Osteocyte (in vitro differentiated cells): ENCODE data around the gene CRYBG1. TPM values are rescaled to one million over a fixed set of nuclear protein-coding genes. Genes with fewer than 3 reads are reported as not detected.

Source experiments
- DNase-seq: peaks from one replicate; pipeline ENCODE4 v3.0.0; 2021; ENCODE audit warnings: mixed read lengths; ENCODE audit not compliant: unreplicated experiment; ENCODE audit errors: extremely low spot score
- H3K27ac Mint-ChIP-seq: one replicate; pipeline ENCODE4 v1.8.0; 2021; ENCODE audit warnings: mild to moderate bottlenecking, mixed read lengths; ENCODE audit not compliant: unreplicated experiment
- H3K27me3 Mint-ChIP-seq: one replicate; pipeline ENCODE4 v1.8.0; 2021; ENCODE audit warnings: mixed read lengths; ENCODE audit not compliant: unreplicated experiment
- H3K36me3 Mint-ChIP-seq: one replicate; pipeline ENCODE4 v1.8.0; 2021; ENCODE audit warnings: mixed read lengths; ENCODE audit not compliant: unreplicated experiment
- H3K4me1 Mint-ChIP-seq: one replicate; pipeline ENCODE4 v1.8.0; 2021; ENCODE audit warnings: mixed read lengths; ENCODE audit not compliant: unreplicated experiment
- H3K4me3 Mint-ChIP-seq: one replicate; pipeline ENCODE4 v1.8.0; 2021; ENCODE audit warnings: mild to moderate bottlenecking, moderate library complexity, mixed read lengths; ENCODE audit not compliant: unreplicated experiment
- H3K9me3 Mint-ChIP-seq: one replicate; pipeline ENCODE4 v1.8.0; 2021; ENCODE audit warnings: mixed read lengths; ENCODE audit not compliant: unreplicated experiment
- total RNA-seq: library from RNA; stranded (reverse); gene quantifications from 2 replicates; pipeline ENCODE4 v1.2.1, GENCODE V29; 2021
- TF ChIP-seq, protein P1 (sequence below): fragments of 200-600 bp; sonication (generic); IDR thresholded peaks from 2 replicates; pipeline ENCODE4 v1.5.0; 2021; ENCODE audit warnings: antibody characterized with exemption, mild to moderate bottlenecking, moderate library complexity

The CRYBG1 gene
- total RNA-seq, 1 donor from 2014 or later: 2.4 TPM

DNA sequence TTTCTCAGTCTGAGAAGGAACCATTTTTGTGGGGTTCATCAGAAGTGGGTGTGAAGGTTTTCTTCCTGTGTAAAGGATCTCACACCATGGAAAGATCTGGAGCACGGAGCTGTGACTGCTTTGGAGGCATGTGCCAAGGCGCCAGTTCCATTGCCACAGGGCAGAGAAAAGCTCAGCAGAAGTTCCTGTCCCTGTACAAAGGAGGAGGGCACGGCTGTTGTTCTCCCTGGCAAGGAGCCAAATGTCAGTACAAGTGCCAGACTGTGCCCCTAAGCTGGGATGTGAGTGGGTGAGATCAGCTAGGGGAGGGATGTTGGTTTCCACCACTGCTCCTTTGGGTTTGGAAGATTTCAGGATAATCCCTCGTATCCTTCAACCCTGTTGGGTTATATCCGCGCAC lies 117.3 kb downstream of the CRYBG1 start:
- H3K27ac Mint-ChIP-seq: no peak overlapping the region
- H3K9me3 Mint-ChIP-seq: no peaks in the 10 kb centered on the region
- H3K27me3 Mint-ChIP-seq: peaks cover 13% of the 10 kb centered on the region
- no peak overlapping the region for H3K4me3 Mint-ChIP-seq
- TF ChIP-seq, protein P1, sequence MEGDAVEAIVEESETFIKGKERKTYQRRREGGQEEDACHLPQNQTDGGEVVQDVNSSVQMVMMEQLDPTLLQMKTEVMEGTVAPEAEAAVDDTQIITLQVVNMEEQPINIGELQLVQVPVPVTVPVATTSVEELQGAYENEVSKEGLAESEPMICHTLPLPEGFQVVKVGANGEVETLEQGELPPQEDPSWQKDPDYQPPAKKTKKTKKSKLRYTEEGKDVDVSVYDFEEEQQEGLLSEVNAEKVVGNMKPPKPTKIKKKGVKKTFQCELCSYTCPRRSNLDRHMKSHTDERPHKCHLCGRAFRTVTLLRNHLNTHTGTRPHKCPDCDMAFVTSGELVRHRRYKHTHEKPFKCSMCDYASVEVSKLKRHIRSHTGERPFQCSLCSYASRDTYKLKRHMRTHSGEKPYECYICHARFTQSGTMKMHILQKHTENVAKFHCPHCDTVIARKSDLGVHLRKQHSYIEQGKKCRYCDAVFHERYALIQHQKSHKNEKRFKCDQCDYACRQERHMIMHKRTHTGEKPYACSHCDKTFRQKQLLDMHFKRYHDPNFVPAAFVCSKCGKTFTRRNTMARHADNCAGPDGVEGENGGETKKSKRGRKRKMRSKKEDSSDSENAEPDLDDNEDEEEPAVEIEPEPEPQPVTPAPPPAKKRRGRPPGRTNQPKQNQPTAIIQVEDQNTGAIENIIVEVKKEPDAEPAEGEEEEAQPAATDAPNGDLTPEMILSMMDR: no peak
- no peak for DNase-seq
- no peaks in the 10 kb centered on the region for H3K36me3 Mint-ChIP-seq
- no peaks in the 10 kb centered on the region for H3K4me1 Mint-ChIP-seq

DNA sequence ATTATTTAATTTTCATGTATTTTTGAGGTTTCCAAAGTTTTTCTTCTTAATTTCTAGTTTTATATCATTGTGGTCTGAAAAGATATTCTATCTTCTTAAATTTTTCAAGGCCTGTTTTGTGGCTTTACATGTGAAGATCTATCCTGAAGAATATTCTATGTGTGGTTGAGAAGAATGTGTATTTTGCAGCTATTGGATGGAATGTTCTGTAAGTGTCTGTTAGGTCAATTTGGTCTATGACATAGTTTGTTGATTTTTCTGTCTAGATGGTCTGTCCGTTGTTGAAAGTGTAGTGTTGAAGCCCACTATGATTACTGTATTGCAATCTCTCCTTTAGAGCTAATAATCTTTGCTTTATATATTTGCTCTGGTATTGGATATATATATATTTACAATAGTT lies 125.7 kb downstream of the CRYBG1 start:
- Mint-ChIP-seq H3K27me3 (peaks cover 41% of the 10 kb centered on the region), H3K4me1 (peaks cover 6% of the 10 kb centered on the region), H3K4me3 (no peak overlapping the region), H3K27ac (no peak overlapping the region), H3K36me3 (no peaks in the 10 kb centered on the region), H3K9me3 (peaks cover 9% of the 10 kb centered on the region)
- TF ChIP-seq, protein P1: no peak
- no peak for DNase-seq

DNA sequence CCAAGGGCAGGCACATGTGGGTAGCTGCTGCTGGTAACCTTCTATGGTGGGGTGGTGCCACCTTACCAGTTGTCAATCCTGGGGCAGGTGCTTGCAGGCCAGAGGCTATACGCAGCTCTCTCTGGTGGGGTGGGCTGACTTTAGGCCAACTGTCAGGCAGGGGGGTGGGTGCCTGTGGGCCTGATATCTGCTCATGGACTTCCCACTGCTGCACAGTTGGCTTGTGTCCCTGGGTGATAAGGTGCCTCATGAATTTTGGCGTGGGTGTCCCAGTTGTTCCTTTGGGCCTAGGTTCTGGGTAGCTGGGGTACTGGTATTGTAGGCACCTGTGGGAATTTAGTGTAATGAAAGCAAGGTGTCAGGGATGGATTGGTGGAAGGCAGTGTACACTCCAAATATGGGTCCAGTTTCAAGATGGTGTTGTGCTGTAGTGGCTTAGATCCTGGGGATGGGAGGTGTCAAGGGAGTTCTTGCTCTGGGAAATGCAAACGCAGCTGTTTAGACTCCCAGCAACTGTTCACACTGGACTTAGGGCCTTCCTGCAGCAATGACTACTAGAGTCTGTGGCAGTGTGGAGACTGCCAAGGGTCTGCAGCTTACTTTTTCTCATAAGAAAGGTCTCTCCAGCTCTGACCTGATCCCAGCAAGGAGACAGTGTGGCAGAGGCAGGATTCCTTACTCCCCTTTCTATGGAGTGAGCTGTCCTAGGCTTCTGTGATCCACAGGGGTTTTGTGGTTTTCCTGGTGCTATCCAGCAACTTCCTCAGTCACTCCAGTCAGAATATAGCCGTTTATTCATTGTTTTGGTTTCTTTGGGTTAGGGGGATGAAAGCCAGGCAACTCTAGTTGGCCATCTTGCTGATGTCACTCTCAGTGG lies 128.2 kb downstream of the CRYBG1 start:
- Mint-ChIP-seq H3K27me3 (peaks cover 49% of the 10 kb centered on the region), H3K36me3 (no peaks in the 10 kb centered on the region), H3K27ac (no peak overlapping the region), H3K4me3 (no peak overlapping the region), H3K4me1 (peaks cover 6% of the 10 kb centered on the region), H3K9me3 (peaks cover 9% of the 10 kb centered on the region)
- no peak for DNase-seq
- TF ChIP-seq, protein P1: no peak

- no peak overlapping the region for H3K4me3 Mint-ChIP-seq
- TF ChIP-seq, protein P1: no peak
- DNase-seq: no peak
- H3K27me3 Mint-ChIP-seq: peaks cover 49% of the 10 kb centered on the region
- H3K9me3 Mint-ChIP-seq: peaks cover 9% of the 10 kb centered on the region
- peaks cover 6% of the 10 kb centered on the region for H3K4me1 Mint-ChIP-seq
- H3K36me3 Mint-ChIP-seq: no peaks in the 10 kb centered on the region
- no peak overlapping the region for H3K27ac Mint-ChIP-seq
Observed at GRCh38 chr6:106490030-106490429, 129.5 kb downstream of the CRYBG1 start.

DNA sequence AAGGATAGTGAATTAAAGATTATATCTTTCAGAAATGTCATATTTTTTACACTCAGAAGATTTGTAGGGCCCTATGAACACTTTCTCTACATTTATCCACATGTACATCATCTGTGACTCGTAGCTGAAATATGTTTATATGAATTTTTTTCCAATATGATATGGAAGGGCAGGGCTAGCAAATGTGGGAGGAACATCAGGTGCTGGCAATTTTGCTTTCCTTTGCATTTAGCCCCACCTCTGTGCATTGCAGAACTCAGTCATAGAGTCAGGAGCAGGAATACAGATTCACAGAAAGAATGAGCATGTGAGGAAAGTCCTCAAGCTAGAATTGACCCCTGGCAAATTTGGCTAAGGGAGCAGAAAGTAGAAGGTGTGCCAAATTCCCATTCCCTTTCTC lies 129.9 kb downstream of the CRYBG1 start:
- no peak overlapping the region for H3K27ac Mint-ChIP-seq
- TF ChIP-seq, protein P1: no peak
- peaks cover 6% of the 10 kb centered on the region for H3K4me1 Mint-ChIP-seq

More for the DNA sequence above, 129.9 kb downstream of the CRYBG1 start:
- peaks cover 52% of the 10 kb centered on the region for H3K27me3 Mint-ChIP-seq
- H3K4me3 Mint-ChIP-seq: no peak overlapping the region
- DNase-seq: no peak
- H3K9me3 Mint-ChIP-seq: peaks cover 9% of the 10 kb centered on the region
- H3K36me3 Mint-ChIP-seq: no peaks in the 10 kb centered on the region
